ENCODE data around the gene KIN. TPM values are rescaled to one million over a fixed set of nuclear protein-coding genes. Genes with fewer than 3 reads are reported as not detected.
"Not testable (repeated sequence)": the region's sequence is repeated elsewhere in the genome, so short reads cannot be mapped to it uniquely, and the experiment has no call there.

KIN gene
- total RNA-seq, 1 donor from 2014 or later = 15.3 TPM

DNA sequence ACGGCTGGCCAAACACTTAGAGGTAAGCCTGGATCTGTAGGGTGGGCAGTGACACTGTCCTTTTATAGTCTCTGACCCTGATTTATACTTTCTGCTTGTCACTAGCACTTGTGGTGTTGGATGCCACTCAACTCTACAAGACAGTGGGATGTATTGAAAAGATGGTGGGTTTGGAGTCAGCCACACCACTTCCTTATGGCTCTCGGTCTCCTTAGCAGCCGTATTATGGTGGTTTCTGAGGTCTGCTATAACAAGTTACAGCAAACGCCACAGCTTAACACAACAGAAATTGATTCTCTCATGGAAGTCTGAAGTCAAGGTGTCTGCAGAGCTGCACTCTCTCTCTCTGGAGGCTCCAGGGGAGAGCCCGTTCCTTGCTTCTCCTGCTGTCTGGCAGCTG is 70.0 kb downstream of the KIN start:
- H3K4me3 Mint-ChIP-seq (ENCODE audit: low read depth) = no peak overlapping the region
- H3K27ac Mint-ChIP-seq = no peak overlapping the region
- DNase-seq (ENCODE audit: low spot score, unreplicated experiment) = no peak
- no peaks in the 10 kb centered on the region for H3K9me3 Mint-ChIP-seq (ENCODE audit: low read depth)
- peaks cover 1% of the 10 kb centered on the region for H3K36me3 Mint-ChIP-seq (ENCODE audit: insufficient read depth)
- H3K4me1 Mint-ChIP-seq (ENCODE audit: low read depth) = no peaks in the 10 kb centered on the region
- H3K27me3 Mint-ChIP-seq = peaks cover 8% of the 10 kb centered on the region
- TF ChIP-seq, protein P1, sequence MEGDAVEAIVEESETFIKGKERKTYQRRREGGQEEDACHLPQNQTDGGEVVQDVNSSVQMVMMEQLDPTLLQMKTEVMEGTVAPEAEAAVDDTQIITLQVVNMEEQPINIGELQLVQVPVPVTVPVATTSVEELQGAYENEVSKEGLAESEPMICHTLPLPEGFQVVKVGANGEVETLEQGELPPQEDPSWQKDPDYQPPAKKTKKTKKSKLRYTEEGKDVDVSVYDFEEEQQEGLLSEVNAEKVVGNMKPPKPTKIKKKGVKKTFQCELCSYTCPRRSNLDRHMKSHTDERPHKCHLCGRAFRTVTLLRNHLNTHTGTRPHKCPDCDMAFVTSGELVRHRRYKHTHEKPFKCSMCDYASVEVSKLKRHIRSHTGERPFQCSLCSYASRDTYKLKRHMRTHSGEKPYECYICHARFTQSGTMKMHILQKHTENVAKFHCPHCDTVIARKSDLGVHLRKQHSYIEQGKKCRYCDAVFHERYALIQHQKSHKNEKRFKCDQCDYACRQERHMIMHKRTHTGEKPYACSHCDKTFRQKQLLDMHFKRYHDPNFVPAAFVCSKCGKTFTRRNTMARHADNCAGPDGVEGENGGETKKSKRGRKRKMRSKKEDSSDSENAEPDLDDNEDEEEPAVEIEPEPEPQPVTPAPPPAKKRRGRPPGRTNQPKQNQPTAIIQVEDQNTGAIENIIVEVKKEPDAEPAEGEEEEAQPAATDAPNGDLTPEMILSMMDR (IDR thresholded peaks at IDR 0.05; ENCODE audit: unreplicated experiment) = no peak

DNA sequence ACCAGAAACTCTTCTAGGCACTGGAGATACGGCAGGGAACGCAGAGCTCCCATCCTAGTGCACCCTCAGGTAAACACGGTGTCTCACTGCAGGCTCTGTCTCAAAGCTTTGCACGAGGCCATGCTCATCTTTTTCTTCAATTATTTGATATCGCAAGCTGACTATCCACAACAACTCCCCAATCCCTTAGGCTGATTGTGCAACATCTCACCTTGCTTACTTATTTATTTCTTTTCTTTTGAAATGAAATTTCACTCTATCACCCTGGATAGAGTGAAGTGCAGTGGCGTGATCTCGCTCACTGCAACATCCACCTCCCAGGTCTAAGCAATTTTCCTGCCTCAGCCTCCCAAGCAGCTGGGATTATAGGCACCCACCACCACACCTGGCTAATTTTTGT is 72.3 kb downstream of the KIN start:
- Mint-ChIP-seq H3K4me3 (ENCODE audit: low read depth) (no peak overlapping the region), H3K36me3 (ENCODE audit: insufficient read depth) (peaks cover 1% of the 10 kb centered on the region), H3K27me3 (peaks cover 3% of the 10 kb centered on the region), H3K4me1 (ENCODE audit: low read depth) (no peaks in the 10 kb centered on the region), H3K27ac (no peak overlapping the region), H3K9me3 (ENCODE audit: low read depth) (peaks cover 4% of the 10 kb centered on the region)
- DNase-seq (ENCODE audit: low spot score, unreplicated experiment) = no peak
- TF ChIP-seq, protein P1 (IDR thresholded peaks at IDR 0.05; ENCODE audit: unreplicated experiment) = no peak

DNA sequence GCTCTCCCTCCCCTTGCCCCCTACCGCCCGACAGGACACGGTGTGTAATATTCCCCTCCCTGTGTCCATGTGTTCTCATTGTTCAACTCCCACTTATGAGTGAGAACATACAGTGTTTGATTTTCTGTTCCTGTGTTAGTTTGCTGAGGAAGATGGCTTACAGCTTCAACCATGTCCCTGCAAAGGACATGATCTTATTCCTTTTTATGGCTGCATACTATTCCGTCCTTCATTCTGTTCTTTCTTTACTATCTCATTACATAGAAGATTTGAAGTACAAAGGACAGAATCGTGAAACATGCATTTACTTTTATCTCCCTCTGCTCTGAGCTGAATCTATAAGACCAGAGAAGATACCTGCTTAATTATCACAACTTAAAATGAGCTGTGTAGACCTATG is 76.7 kb downstream of the KIN start:
- not testable (repeated sequence) for DNase-seq (ENCODE audit: low spot score, unreplicated experiment); H3K9me3 Mint-ChIP-seq (ENCODE audit: low read depth); H3K4me3 Mint-ChIP-seq (ENCODE audit: low read depth); H3K27me3 Mint-ChIP-seq; H3K27ac Mint-ChIP-seq; H3K36me3 Mint-ChIP-seq (ENCODE audit: insufficient read depth)
- H3K4me1 Mint-ChIP-seq (ENCODE audit: low read depth) = peaks cover 17% of the 10 kb centered on the region

DNA sequence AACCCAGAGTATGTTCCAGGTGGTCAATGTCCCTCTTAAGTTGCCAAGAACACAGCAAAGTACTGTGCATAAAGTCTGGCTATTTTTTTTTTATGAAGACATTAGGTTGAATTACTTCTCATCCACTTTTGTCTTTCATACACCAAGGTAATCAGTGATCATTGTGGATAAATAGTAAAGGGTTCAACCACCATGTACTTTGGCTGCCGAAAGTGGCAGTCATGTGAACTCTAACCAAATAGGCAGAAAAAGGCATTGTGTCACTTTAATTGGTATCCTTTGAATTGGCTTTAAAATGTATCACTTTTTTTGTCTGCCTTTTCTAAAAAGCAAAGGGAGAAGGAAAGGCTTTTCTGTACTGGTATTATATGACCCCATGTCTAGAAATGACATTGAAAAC is 77.3 kb downstream of the KIN start:
- Mint-ChIP-seq H3K36me3 (ENCODE audit: insufficient read depth) (peaks cover 1% of the 10 kb centered on the region), H3K27ac (no peak overlapping the region), H3K4me3 (ENCODE audit: low read depth) (no peak overlapping the region), H3K27me3 (no peaks in the 10 kb centered on the region), H3K9me3 (ENCODE audit: low read depth) (peaks cover 4% of the 10 kb centered on the region), H3K4me1 (ENCODE audit: low read depth) (peaks cover 20% of the 10 kb centered on the region)
- TF ChIP-seq, protein P1 (IDR thresholded peaks at IDR 0.05; ENCODE audit: unreplicated experiment) = no peak
- no peak for DNase-seq (ENCODE audit: low spot score, unreplicated experiment)

DNA sequence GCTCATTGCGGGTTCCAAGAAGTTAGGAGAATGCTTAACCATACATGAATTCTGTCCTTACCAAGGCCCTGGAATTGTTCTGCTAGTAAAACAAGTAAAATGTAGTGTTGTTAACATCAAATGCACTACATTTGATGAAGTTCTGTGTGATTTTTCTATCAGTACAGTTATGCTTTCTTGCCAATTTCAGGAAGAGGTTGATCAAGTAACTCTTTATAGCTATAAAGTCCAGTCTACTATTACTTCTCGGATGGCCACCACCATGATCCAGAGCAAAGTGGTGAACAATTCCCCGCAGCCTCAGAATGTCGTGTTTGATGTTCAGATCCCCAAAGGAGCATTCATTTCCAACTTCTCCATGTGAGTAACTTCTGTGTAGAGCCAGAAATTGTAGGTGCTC is 79.0 kb downstream of the KIN start:
- H3K4me3 Mint-ChIP-seq (ENCODE audit: low read depth) = no peak overlapping the region

More for the DNA sequence above, 79.0 kb downstream of the KIN start:
- H3K27ac Mint-ChIP-seq = no peak overlapping the region
- no peaks in the 10 kb centered on the region for H3K27me3 Mint-ChIP-seq
- peaks cover 26% of the 10 kb centered on the region for H3K4me1 Mint-ChIP-seq (ENCODE audit: low read depth)
- H3K9me3 Mint-ChIP-seq (ENCODE audit: low read depth) = peaks cover 4% of the 10 kb centered on the region
- TF ChIP-seq, protein P1 (IDR thresholded peaks at IDR 0.05; ENCODE audit: unreplicated experiment) = no peak
- H3K36me3 Mint-ChIP-seq (ENCODE audit: insufficient read depth) = no peaks in the 10 kb centered on the region
- no peak for DNase-seq (ENCODE audit: low spot score, unreplicated experiment)
